Upper lobe of left lung (tissue), 6 donors: ENCODE measurements around the gene COL27A1. TPM values are rescaled to one million over a fixed set of nuclear protein-coding genes. Genes with fewer than 3 reads are reported as not detected.

Source experiments
- ATAC-seq, 2 donors: fragments of 200-7000 bp; cut with Tn5 transposase; one replicate each; pipeline ENCODE4 v1.9.1; 2022; ENCODE audit warnings: mild to moderate bottlenecking in 2 of 2, moderate library complexity in 2 of 2; ENCODE audit not compliant: low FRiP score in 2 of 2
- DNase-seq, 2 donors: peaks; one replicate each; pipeline ENCODE4 v3.0.0-alpha.2; 2019 to 2020
- H3K27ac ChIP-seq, 4 donors: fragments of 200-600 bp; sonication (generic); one replicate each; pipeline ENCODE4 v1.5.1; 2016 to 2019
- H3K27me3 ChIP-seq, 4 donors: fragments of 200-600 bp; sonication (generic); one replicate each; pipeline ENCODE4 v1.5.1; 2017 to 2019
- H3K36me3 ChIP-seq, 4 donors: fragments of 200-600 bp; sonication (generic); one replicate each; pipeline ENCODE4 v1.5.1; 2016 to 2019
- H3K4me1 ChIP-seq, 4 donors: fragments of 200-600 bp; sonication (generic); one replicate each; pipeline ENCODE4 v1.5.1; 2018 to 2019
- H3K4me3 ChIP-seq, 4 donors: fragments of 200-600 bp; sonication (generic); one replicate each; pipeline ENCODE4 v1.5.1; 2017 to 2019; ENCODE audit warnings: mild to moderate bottlenecking in 2 of 4, moderate library complexity in 1 of 4
- H3K9me3 ChIP-seq, 4 donors: fragments of 200-600 bp; sonication (generic); one replicate each; pipeline ENCODE4 v1.5.1; 2018 to 2019
- EP300 ChIP-seq, 4 donors: sonication (generic); formaldehyde crosslinking; IDR thresholded peaks; one replicate each; pipeline ENCODE4 v1.5.1; 2017; ENCODE audit warnings: antibody characterized with exemption in 4 of 4, control low read depth in 2 of 4
- POLR2A ChIP-seq, 4 donors: fragments of 450-650 bp; IDR thresholded peaks; one replicate each; pipeline ENCODE4 v1.5.1; 2016 to 2017; ENCODE audit warnings: antibody characterized with exemption in 4 of 4, mild to moderate bottlenecking in 2 of 4
- POLR2AphosphoS5 ChIP-seq, 2 donors: sonication (generic); formaldehyde crosslinking; IDR thresholded peaks; one replicate each; pipeline ENCODE4 v1.5.1; 2017; ENCODE audit warnings: antibody characterized with exemption in 2 of 2
- WGBS, 2 donors: methylation state at CpG; one replicate each; pipeline ENCODE4 v1.1.5; 2017 to 2018; 5-methylcytosine and 5-hydroxymethylcytosine counted together
- total RNA-seq, 6 donors: library from RNA; depleted of rRNA in 4 of 6; stranded (reverse); fragments of >200 nt in 4 of 6; gene quantifications; one replicate each; pipeline versions ENCODE4 v1.1.0 to v1.2.1, GENCODE V29; 2016 to 2021
- TF ChIP-seq, protein P1 (sequence below), 6 experiments: fragments of 450-650 bp in 4 of 6; fragments of 200-600 bp in 2 of 6; sonication (generic) in 2 of 6; IDR thresholded peaks; one replicate each; pipeline ENCODE4 v1.5.1; 2016 to 2019; ENCODE audit warnings: antibody characterized with exemption in 6 of 6
- donor health status: DM: no; HTN: no; CAD: no; lungs with moderate emphysema.
- donor health status: DM: no; HTN: yes; CAD: no; lungs with severe emphysema.

The COL27A1 gene
- total RNA-seq, 6 donors from 2014 or later, result 4.0 to 55.5 (median 9.2) TPM

DNA sequence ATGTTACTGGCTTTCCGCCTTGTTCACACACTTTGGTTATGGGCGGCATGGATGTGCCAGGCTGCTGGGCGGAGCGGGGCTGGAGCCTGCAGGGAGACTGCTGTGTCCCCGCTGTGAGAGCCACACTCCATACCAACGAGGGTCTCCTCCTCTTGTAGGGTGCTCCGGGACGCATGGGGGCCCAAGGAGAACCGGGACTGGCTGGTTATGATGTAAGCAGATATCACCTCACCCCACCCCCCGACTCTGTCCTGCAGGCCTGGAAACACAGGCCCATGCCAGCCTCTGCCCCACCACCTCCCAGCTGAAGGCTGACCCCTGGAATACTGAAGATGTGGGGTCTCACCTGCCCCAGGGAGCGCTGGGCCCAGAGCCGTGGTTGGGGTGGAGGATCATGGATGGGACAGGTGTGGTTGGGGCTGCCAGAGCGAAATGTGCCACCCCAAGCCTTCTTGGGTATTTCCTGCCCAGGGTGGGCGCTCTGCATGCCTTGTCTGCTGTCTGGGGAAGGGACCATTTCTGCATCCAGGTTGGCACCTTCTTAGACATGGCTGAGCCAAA lies 128.3 kb downstream of the COL27A1 start:
- TF ChIP-seq EP300 (IDR thresholded peaks at IDR 0.05) (no peak), POLR2A (IDR thresholded peaks at IDR 0.05) (no peak), POLR2AphosphoS5 (IDR thresholded peaks at IDR 0.05) (no peak)
- TF ChIP-seq, protein P1, sequence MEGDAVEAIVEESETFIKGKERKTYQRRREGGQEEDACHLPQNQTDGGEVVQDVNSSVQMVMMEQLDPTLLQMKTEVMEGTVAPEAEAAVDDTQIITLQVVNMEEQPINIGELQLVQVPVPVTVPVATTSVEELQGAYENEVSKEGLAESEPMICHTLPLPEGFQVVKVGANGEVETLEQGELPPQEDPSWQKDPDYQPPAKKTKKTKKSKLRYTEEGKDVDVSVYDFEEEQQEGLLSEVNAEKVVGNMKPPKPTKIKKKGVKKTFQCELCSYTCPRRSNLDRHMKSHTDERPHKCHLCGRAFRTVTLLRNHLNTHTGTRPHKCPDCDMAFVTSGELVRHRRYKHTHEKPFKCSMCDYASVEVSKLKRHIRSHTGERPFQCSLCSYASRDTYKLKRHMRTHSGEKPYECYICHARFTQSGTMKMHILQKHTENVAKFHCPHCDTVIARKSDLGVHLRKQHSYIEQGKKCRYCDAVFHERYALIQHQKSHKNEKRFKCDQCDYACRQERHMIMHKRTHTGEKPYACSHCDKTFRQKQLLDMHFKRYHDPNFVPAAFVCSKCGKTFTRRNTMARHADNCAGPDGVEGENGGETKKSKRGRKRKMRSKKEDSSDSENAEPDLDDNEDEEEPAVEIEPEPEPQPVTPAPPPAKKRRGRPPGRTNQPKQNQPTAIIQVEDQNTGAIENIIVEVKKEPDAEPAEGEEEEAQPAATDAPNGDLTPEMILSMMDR (IDR thresholded peaks at IDR 0.05), result no peak

DNA sequence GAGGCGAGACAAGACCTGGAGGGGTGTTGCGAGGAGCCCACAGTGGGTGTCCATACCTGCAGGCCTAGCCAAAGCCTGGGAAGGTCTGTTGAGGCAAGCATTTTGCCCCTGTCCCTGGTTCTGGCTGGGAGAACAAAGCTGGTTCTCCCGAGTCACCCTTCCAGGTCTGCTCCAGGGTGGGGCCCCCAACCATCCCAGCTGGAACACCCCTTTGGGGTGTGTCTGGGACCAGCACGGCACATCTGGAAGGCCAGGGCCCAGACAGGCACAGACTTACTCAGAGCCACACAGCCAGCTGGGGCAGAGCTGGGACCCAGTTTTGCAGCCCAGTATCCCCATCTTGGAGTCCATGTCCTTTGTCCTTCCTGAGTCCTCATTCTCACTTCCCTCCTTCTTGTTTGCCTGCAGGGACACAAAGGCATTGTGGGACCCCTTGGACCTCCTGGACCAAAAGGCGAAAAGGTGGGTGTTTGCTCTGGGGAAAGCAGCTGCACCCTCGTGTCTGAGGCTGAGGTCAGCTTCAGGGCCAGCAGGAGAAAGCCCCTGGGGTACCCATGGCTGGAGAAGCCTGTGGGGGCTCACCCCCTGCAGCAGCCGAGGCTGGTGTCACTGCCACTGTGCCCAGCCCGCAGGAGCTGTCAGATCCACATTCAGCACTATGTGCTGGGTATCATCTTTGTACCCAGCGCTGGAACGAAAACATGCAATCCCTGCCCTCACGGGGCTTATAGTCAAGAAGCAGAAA lies 129.2 kb downstream of the COL27A1 start:
- WGBS, 2 donors, result 89 to 95% methylated on average over 6 to 11 of the region's 11 CpGs
- peak in 1 of 2 donors; percentile 10 for DNase-seq
- Histone ChIP-seq H3K36me3 (no peaks in the 10 kb centered on the region), H3K27ac (no peak overlapping the region), H3K4me1 (no peaks in the 10 kb centered on the region), H3K4me3 (no peak overlapping the region), H3K9me3 (no peaks in the 10 kb centered on the region), H3K27me3 (no peaks in the 10 kb centered on the region)
- no peak for ATAC-seq
- no peak for TF ChIP-seq POLR2A (IDR thresholded peaks at IDR 0.05)
- TF ChIP-seq, protein P1 (IDR thresholded peaks at IDR 0.05), result no peak
- TF ChIP-seq POLR2AphosphoS5 (IDR thresholded peaks at IDR 0.05), result no peak
- no peak for TF ChIP-seq EP300 (IDR thresholded peaks at IDR 0.05)

More for the DNA sequence above, 128.3 kb downstream of the COL27A1 start:
- Histone ChIP-seq H3K4me1 (no peaks in the 10 kb centered on the region), H3K4me3 (no peak overlapping the region), H3K27ac (no peak overlapping the region), H3K36me3 (no peaks in the 10 kb centered on the region), H3K27me3 (no peaks in the 10 kb centered on the region), H3K9me3 (no peaks in the 10 kb centered on the region)
- 92% methylated on average over 14 of the region's 14 CpGs for WGBS, 2 donors
- ATAC-seq (no peak), DNase-seq (no peak)

DNA sequence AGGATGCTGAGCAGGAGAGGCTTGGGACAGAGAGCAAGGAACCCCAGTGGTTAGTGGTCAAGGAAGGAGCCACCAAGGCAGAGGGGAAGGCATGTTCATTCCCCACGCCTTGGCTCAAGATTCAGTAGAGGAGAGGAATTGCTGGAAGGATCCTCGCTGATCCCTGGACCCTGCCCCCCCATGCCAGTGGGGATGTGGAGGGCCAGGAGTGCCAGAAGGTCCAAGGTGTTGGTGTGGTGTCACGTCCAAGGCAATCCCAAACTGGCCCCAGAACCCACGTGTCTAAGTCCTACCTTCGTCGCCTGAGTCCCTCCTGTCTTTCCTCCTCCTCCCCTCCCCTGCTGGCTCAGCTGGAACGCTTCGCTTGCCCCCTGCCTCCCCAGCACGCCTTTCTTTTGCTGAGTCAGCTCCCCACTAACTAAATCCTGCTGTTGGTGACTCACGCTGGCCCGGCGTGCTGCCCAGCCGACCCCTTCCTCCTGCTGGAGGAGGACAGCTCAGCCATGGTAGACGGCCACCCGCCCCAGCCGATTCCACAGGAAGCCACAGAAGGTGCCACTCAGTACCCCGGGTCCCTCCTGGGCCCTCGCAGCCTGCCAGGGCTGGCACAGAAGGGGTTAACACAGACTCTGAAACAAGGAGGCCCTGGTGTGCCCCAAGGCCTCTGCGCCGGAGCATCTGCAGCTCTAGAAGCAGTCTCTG lies 130.0 kb downstream of the COL27A1 start:
- Histone ChIP-seq H3K27ac (peak overlapping the region in 1 of 4 donors; percentile 0), H3K27me3 (no peaks in the 10 kb centered on the region)
- DNase-seq, result peak; percentile 25 to 86

GRCh38 chr9:114286146-114286679 lies 130.9 kb downstream of the COL27A1 start:
- WGBS, 2 donors, result 83 to 88% methylated on average over 10 of the region's 10 CpGs

More for the DNA sequence above, 130.0 kb downstream of the COL27A1 start:
- no peak for ATAC-seq
- H3K36me3 ChIP-seq, result no peaks in the 10 kb centered on the region
- no peaks in the 10 kb centered on the region for H3K9me3 ChIP-seq
- H3K4me3 ChIP-seq, result no peak overlapping the region
- 53 to 55% methylated on average over 19 to 20 of the region's 20 CpGs for WGBS, 2 donors
- TF ChIP-seq POLR2A (IDR thresholded peaks at IDR 0.05) (no peak), EP300 (IDR thresholded peaks at IDR 0.05) (no peak), POLR2AphosphoS5 (IDR thresholded peaks at IDR 0.05) (no peak)
- TF ChIP-seq, protein P1 (IDR thresholded peaks at IDR 0.05), result no peak
- no peaks in the 10 kb centered on the region for H3K4me1 ChIP-seq

More at GRCh38 chr9:114286146-114286679, 130.9 kb downstream of the COL27A1 start:
- DNase-seq (no peak), ATAC-seq (no peak)
- TF ChIP-seq POLR2A (IDR thresholded peaks at IDR 0.05) (no peak), POLR2AphosphoS5 (IDR thresholded peaks at IDR 0.05) (no peak), EP300 (IDR thresholded peaks at IDR 0.05) (no peak)
- TF ChIP-seq, protein P1 (IDR thresholded peaks at IDR 0.05), result no peak
- no peaks in the 10 kb centered on the region for H3K36me3 ChIP-seq
- H3K4me3 ChIP-seq, result no peak overlapping the region
- H3K9me3 ChIP-seq, result no peaks in the 10 kb centered on the region
- no peaks in the 10 kb centered on the region for H3K4me1 ChIP-seq
- no peak overlapping the region for H3K27ac ChIP-seq
- H3K27me3 ChIP-seq, result no peaks in the 10 kb centered on the region
